EL (cell line): ENCODE results near the gene INSRR.

Experiments used
- DNase-seq: peaks from one replicate; pipeline ENCODE4 v3.0.0-alpha.2; 2016

Gene INSRR

DNA sequence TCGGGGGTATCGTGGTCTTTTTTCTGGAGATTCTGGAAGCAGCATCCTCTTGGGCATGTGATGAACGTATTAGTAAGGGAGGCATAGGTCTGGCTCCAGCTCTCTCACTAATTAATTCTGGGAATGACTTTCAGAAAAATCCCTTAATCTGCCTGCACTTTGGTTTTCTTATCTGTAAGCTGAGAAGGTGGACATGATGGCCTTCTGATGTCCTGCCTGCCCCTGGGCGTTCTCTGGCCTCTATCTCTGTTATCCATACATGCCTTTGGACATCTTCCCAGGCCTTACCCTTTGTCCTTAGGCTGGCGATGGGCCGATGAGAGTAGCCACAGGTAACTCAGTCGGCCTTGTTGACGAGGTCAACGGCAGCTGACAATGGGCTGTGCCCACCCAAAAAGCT, 10.5 kb upstream of the INSRR start:
- no peak for DNase-seq

DNA sequence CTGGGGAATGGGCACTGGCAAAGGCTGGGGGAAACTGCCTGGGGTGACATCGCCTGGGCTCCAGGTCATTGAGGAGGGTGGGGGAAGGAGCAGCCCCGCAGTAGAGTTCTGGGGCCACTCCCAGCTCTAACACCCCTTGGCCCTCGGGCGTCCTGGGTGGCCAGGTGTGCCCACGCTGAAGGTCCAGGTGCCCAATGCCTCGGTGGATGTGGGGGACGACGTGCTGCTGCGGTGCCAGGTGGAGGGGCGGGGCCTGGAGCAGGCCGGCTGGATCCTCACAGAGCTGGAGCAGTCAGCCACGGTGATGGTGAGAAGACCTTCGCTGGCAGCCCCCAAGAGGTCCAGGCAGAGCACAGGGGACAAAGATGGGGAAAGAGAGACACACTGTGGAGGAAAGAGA, 9.4 kb upstream of the INSRR start:
- no peak for DNase-seq

DNA sequence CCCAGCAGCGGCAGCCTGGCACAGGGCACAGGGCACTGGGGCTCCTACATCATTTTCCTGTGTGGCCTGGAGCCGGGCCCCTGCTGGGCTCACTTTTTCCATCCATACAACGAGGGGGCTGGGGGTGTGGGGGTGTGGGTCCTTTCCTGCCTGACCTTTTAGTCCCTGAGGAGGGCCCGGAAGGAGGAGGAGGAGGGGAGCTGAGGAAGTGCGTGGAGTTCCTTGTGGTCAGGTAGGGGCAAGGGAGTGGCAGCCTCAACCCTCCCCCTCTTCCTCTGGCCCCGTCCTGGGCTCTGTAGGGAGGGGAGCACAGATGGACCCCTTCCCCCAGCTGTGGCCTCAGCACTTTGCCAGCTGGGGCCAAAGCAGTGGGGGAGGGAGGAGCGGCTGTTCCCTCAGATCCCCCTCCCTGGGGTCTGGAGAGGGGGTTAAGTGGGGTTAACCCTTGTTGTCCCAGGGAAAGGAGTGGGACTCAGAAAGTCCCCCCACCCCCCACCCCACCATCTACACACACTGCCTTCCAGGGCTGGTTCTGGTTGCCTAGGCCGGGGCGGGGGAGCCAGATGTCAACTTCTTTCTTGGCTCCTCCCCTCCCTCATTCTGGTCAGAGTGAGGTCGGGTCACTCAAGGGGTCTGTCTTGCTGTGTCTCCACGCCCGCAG, 7.5 kb upstream of the INSRR start:
- no peak for DNase-seq

DNA sequence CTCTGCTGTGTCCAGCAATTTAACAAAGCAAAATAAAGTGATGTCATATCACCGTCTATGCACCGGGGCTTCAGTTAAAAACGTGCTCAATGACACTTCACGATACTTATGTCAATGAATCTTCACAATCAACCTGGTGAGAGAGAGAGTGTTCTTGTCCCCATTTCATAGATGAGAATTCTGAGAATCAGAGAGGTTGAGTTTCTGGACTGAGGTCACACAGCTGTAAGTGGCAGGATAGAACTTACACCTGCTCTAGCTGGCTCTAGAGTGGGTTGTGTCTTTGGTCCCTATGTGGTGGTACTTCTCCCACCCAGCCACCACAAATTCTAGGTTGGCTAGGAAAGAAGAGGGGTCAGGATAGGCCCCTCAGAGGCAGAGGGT, 6.9 kb upstream of the INSRR start:
- DNase-seq = no peak

DNA sequence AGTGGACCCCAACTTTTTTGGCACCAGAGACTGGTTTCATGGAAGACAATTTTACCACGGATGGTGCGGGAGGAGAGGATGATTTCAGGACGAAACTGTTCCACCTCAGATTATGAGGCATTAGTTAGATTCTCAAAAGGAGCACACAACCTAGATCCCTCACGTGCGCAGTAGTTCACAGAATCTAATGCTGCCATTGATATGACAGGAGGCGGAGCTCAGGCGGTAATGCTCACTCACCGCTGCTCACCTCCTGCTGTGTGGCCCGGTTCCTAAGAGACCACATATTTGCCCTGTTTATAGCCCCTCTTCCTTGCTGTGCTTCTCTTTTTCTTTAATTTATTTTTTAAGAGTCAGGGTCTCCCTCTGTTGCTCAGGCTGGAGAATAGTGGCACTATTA, 6.3 kb upstream of the INSRR start:
- no peak for DNase-seq

DNA sequence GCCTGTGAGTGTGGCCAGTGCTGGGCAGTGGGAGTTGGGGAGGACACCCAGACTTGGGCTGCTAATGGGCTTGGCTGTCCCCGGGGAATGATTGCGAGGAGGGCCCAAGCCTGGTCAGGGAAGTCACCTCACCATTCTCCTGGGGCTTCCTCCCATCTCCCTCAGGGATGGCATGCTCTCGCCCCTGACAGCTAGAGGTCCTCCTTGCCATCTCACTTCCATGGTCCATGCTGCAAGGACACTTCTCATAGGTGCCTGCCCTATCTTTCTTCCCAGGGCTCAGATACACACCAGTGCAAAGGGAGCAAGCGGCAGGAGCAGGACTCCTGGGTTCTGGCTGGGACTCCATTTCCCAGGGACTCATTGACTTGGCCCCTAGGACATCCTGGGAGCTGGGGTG, 5.9 kb upstream of the INSRR start:
- DNase-seq = no peak

DNA sequence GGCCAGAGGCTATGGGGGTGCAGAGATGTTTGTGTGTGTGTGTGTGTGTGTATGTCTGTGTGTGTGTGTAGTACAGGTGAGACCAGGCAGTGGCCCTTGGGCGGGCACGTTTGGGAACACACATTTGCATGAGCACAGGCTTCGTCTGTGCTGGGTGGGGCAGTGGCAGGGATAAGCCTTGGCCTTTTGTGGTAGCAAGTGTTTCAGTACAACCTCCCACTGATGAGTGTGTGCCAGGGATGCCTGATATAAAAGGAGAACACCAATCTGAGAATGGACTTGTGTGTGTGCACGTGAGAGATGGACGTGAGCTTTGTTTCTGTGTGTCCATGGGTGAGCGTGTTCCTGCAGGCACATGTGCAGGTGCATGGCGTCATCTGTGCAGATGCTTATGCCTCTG, 4.7 kb upstream of the INSRR start:
- no peak for DNase-seq

DNA sequence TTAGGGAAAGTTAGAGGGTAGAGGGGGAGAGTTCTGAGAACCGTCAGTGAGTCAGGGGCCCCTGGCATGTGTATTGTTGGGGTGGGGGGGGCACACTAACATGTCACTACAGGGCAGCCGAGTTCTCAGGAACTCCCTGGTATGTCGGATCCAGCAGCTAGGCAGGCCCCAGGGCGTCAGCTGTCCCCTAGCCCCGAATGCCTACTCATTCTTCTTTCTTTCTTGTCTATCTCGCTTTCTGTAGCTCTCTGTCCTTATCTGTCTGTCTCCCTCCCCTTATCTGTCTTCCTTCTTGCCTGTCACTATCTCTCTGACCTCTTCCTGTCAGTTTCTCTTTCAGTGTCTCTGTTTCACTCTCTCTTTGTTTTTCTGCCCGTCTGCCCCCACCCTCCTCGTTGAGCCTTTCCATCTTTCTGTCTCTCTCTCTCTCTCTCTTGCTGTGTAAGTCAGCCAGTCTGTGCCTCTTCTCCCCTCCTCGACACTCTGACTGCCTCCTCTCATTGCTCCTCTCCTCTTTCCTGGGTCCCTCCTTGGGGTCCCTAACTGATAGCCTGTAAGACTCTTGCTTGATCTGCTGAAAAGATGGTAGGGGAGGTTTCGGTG, 4.2 kb upstream of the INSRR start:
- DNase-seq = no peak

DNA sequence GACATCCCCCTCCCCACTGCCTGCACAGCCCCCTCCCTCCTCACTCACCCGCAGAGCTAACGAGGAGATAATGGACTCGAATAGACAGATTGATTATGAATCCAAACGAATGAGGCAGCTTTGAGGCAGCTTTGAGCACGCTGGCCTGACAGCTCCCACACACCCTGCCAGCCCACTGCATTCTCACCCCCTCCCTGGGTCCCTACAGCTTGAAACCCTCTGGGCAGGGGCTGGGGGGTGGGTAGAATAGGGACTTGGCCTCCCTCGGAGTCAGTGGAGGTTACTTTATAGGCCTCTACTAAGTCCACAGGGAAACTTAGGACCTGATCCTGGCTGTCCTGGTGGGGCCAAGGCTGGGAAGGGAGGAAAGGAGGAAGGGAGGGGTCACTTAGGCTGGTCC, 3.7 kb upstream of the INSRR start:
- DNase-seq = no peak

DNA sequence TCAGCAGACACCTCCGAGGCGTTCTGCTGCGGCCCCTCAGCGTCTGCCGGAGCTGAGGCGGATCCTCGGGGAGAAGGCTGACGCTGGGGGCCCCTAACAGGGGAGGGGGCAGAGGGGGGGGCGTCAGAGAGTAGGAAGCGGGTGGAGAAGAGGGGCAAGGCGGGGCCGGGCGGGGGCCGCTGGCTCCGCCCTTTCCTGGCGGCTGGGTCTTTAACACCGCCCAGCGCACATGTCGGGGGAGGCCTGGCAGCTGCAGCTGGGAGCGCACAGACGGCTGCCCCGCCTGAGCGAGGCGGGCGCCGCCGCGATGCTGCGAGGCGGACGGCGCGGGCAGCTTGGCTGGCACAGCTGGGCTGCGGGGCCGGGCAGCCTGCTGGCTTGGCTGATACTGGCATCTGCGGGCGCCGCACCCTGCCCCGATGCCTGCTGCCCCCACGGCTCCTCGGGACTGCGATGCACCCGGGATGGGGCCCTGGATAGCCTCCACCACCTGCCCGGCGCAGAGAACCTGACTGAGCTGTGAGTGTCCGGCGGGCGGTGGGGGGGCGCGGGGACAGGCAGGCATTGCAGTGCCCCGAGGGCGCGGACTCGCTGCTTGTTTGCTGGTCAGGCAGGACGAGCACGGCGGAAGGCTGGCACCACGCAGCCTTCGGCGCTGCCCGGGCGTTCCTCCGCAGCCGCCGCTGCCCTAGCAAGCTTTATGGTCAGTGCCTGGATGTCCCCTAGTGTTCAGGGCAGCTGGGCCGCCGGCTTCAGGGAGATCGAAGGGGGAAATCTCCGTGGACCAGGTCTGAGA, 1.9 kb upstream of the INSRR start, which contains the start of gene NTRK1:
Gene NTRK1, plus strand, starts transcription at position 238 of the 796 bp plus-strand sequence. Its CDS starts 70 bp downstream, at position 308.
- peak; percentile 43 for DNase-seq

DNA sequence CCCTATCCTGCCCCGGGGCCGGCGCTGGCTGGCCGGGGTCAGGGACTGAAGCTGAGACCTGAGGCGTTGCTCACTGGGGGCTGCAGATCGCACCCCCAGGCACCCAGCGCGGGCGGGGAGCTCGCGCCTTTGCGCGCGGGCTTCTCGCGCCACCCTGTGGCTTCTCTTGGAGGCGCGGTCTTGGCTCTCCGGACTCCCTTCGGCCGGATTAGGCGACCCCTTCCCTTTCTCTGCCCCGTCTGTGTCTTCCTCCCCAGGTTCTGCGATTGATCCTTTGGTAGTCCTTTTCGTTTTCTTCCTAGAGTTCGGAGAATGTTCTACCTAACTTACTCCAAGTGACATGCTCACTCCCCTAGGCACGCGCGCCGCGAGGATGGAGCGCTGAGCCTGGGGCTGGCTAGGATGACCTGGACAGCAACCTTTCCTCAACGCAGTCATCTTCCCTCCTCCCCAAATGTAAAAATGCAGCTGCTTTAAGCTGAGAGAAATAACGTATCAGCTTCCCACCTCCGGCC, 1.3 kb upstream of the INSRR start:
- DNase-seq = peak; percentile 53

DNA sequence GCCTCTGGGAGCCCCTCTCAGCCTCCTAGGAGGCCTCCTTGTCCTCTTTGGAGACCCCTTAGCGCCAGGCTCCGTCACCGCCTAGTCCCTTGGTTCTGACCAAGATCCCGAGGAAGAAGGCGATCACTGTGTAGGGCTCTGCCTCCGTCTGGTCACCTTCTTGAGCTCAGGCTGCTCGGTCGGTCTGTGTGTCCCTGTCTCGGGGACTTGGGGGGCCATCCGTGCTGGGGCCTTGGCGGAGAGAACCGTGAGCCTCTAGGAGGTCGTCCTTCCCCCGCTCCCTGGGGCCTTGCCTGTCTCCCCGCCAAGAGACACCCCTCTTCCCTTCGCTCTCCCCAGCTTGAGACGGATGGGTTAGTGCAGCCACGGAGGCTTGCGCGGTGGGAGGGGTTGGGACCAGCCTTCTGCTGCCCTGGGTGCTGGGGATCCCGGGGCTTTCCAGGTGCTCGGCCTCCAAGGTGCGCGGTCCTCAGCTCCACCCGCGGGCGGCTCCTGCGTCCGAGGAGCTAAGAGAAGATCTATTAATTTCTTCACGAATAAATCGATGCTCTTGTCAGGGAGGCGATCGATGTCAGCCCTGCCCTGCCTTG, 701 bp upstream of the INSRR start:
- DNase-seq = peak; percentile 28

DNA sequence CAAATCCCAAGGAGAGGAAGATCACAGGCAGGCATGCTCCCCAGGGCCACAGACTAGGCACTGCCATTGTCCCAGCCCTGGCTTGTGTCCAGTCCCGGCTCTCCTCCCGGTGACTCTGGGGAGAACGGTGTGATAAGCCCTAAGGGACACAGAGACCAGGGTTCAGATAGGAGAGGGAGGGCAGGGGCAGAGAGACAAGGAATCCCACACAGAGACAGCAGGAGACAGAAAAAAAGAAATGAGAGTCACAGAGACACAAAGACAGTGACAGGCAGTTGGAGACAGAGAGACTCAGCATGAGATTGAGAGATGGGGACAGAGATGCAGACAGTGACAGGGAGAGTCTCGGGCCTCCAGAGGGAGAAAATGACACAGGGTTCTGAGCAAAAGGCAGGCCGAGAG, 361 bp downstream of the INSRR start:
- DNase-seq = no peak

DNA sequence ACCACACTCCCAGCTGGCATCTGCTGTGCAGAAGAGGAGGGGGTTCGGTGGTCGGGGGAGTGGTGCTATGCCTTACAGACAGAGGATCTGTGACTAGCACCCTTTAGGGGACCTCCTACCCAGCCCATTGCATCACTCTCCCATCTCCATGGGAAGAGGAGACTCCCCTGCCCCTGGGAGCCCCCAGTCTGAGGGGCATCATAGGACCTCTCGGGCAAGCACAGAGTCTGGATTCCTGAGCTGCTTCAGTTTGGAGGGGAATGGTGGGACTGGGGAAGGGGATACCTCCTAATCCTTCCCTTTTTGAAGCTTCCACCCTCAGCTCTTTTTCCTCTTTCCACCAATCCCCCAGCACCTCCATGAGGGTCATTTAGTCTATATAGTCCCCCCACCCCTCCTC, 1.4 kb downstream of the INSRR start:
- no peak for DNase-seq

DNA sequence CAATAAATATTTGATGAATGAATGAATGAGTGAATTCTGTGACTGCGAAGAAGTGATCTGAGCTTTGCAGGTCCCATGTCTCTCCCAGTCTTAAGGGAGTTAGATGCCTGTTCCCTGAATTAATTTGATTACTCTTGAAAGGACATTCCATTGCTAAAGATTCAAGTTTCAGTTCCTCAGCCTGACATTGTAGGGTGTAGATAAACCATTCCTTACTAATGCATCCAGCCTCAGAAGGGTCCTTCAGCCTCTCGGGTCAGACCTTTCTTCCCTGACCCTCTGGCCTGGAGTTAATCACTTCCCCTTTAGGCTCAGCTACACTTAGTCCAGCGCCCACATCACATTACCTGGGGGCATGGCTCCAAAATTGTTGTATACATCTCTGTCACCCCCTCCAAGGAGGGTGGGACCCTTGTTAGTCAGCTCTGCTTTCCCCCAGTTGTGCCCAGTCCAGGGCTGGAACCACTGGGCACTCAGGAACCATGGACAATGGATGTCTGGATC, 2.6 kb downstream of the INSRR start:
- DNase-seq = no peak

DNA sequence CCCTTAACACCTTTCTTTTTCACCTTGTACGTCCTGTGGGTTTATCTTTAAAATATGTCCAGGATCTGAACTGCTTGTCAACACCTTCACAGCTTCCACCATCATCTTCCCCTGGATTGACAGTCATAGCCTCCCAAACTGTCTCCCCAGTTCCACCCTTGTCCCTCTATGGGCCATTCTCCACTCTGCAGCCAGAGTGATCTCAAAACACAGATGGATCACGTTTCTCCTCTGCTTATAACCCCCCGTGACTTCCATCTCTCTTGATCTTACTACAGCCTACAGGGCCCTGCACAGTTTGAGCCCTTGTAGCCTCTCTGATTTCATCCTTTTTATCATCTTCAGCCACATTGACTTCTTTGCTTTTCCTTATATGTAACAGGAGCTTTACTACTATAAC, 4.3 kb downstream of the INSRR start:
- no peak for DNase-seq

DNA sequence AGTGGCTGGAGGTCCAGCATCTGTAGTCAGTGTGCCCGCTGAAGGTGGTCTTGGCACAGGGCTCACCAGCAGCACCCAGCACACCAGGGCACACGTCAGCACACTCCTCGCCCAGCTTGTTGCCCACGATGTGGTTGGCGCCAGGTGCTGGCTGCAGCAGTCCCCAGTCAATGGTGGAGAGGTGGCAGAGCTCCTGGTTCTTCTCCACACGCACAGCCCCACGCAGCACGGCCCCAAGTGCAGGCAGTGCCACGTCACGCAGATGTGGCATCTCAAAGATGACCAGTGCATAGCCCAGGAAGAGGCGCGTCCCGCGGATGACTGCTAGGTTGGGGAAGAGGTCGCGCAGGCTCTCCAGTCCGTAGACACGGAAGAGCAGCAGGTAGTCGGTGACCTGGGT, 5.2 kb downstream of the INSRR start:
- no peak for DNase-seq

DNA sequence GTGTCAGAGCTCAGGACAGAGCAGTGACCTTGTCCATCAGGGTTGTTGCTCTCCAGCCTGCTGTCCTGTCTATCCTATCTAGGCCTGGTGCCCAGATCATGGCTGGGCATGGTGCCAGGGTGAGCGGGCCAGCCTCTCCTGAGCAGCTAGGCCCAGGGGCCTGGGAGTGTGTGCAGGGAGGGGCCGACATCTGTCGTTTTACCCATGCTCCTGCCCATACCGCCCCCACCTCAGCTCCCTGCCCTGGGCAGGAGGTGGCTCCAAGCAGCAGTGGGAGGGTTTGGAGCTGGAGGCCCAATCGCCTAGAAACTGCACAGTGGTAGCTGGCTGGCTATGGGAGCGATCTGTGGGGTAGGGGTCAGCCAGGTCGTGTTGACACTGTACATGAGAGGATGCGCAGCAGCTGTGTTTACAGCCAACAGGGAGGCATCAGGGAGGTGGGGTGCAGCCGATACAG, 6.5 kb downstream of the INSRR start:
- DNase-seq = peak; percentile 25

DNA sequence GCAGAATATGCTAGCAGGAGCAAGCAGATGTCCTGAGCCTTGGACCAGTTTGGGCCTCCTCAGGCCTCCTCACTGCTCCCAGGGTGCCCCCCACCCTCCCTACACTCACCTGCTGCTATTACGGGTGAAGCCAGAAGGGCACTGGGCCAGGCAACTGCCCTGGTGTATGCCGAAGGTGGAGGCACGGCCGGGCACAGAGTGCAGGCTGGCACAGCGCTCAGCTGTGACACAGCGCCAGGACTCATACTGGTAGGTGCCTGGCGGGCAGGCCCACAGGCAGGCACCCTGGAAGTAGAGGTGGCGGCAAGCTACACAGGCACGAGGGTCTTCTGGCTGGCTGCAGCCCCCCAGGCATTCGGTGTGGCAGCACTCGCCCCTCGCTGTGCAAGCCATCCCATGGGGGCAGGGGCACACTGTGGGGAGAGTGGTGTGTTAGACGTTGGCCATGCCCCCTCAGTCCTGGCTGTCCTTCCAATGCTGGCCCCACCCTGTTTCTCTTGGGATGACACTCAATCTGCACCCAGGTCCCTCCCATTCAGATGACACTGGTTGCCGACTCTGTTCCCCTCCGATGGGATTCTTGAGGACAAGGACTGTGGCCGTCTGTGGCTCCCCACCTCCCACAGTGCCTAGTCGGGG, 7.0 kb downstream of the INSRR start:
- DNase-seq = no peak

DNA sequence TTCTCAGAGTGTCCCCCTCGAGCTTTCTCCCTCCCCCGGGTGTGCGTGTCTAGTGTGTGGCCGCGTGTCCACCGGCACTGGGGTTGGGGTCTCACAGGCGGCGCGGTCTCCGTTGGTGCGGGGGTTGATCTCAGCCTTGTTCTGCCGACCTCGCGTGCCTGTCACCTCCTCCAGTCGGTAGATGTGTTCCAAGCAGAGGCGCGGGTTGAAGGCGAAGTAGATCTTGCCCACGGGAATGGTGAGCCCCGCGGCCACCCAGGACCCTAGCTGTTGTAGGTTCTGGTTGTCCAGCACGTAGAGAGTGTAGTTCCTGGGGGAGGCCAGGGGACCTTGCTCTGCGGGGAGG, 9.8 kb downstream of the INSRR start:
- DNase-seq = no peak

DNA sequence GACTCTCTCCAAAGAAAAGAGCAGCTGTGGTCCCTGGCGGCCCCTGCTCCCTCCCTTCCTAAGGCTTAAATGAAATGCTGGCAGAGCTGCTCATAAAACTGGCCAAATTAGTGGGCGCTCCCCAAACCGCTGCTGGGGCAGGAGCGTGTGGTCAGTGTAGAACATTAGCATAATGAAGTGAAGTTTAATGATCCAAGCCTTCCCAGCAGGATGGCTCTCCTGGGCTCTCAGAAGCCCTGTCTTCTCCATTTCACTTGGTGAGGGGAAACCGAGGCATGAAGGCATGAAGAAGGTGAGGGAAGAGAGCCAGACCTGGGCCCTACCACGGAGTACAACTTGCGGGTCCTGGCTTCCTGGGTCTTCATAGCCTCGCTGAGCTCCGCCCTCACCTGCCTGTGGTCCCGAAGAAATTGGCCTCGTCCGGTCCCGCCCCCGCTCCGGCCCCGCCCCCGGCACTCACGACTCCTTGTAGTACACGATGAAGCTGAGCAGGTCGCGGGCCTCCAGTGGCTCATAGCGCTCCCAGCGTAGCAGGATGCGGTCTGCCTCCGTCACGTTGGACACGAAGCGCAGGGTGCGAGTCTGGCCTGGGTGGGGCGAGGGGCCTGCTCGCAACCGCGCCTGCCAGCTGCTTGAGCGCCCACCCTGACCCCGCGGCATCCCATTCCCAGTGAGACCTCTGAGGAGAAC, 10.3 kb downstream of the INSRR start:
- DNase-seq = no peak
